ENCODE results near the gene FXYD1. TPM values are rescaled to one million over a fixed set of nuclear protein-coding genes. Genes with fewer than 3 reads are reported as not detected.

FXYD1 gene
- polyA plus RNA-seq, 4 donors: 15.4 to 32.1 (median 24.9) TPM

DNA sequence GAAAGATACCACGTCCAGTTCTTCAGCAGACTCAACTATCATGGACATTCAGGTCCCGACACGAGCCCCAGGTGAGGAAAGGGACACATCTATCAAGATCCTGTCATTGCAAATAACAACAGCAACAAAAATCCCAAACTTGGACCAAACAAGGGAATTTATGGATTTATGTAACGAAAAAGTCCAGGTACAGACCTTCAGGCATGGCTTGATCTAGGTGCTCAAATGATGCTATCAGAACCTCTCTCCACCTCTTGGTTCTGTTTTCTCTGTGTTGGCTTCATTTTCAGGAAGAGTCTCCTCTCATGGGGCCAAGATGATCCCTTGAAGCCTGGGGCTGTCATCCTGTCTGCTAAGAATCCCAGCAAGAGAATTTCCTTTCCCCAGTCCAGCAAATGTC, 18.8 kb downstream of the FXYD1 start:
- no peak for DNase-seq (ENCODE audit: low read depth in 4 of 4, low spot score in 2 of 4)

DNA sequence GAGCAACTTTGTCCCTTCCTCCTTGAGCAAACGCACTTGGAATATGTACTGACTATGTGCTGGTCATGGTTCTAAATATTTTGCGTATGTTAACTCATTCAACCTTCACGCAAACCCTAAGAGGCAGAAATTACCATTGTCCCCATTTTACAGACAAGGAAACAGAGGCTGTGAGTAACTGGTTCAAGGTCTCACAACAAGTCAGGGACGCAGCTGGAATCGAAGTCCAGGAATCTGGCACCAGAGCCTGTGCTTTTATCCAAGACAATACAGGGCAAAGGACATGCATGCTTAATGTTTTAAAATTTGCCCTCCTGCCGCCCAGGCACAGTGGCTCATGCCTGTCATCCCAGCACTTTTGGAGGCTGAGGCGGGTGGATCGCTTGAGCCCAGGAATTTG, 21.0 kb downstream of the FXYD1 start:
- DNase-seq (ENCODE audit: low read depth in 4 of 4, low spot score in 2 of 4): no peak

DNA sequence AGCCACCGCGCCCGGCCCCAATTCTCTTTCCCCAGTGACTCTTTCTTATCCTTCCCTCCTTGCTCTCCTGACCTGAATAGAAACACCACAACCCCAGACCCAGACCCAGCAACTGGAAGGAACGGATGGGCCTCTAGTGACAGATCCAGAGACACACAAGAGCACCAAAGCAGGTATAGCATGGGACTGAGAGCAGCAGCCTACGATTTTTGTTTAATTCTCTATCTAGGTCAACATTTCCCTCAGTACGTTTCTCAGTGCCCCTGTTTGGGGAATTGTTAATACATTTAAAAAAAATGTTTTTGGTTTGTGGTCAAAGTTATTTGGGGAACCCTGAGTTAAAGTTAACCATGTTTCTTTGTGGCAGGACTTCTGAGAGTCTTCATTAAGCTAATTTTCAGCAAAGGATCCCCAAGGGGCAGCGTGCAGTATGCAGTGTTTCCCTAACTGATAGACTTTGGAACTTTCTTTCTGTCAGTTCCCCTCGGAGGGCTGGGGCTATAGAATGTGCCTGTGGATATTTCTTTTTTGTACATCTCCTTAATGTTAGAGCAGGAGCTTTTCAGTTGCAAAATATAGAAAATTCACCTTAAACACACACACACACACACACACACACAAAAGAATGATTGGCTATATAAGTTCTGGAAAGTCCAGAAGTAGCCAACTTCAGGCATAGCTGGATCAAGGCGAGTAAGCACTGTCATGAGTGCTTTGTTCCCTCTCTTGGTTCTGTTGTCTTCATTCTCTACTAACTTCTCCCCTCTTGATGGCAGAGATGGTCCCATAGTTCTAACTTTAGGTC, 22.2 kb downstream of the FXYD1 start:
- DNase-seq (ENCODE audit: low read depth in 4 of 4, low spot score in 2 of 4): no peak

DNA sequence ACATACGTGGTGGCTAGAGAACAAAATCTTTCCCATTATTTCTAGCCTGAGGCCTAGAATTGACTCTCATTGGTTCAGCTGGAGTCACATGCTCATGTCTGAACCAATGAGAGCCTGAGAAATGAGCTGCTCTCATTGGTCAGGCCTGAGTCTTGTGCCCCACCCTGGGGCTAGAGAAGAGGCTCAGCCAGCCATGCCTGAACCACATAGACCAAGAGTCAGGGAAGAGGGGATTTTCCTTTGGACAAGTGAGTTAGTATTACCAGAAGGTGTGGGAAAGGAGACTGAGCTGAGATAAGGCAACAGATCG, 22.8 kb downstream of the FXYD1 start:
- no peak for DNase-seq (ENCODE audit: low read depth in 4 of 4, low spot score in 2 of 4)

DNA sequence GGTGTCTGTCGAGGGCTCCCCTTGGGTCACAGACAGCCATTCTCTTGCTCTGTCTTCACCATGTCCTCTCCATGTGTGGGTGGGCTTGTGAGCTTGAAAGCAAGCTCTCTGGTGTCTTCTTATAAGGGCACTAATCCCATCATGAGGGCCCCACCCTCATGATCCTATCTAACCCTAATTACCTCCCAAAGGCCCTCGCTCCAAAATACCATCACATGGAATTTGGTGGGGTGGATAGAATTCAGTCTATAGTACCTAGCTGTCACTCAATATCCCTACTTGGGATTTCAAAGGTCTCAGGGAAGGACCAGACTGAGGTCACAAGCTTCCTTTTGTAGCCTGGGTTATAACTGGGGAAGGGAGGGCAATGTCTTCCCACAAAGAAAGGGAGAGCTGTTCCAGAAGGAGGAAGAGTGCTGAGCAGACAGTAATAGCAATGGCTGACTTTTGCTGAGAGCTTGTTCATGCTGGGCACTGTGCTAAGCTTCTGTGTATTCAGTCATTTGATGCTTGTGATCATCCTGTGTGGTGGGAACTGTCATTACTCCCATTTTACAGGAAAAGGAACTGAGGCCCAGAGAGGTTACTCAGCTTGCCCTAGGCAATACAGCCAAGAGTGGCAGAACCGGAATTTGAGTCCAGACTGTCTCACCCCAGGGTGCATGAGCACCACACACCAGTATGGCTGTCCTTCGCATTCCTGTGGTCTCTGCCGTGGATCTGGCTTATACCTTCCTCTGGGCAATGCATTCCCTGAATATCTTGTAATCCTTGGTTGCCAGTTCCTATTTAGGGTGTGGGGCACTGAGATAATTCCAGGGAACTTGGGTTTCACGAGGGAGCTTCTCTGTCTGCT, 24.1 kb downstream of the FXYD1 start:
- DNase-seq (ENCODE audit: low read depth in 4 of 4, low spot score in 2 of 4): no peak

DNA sequence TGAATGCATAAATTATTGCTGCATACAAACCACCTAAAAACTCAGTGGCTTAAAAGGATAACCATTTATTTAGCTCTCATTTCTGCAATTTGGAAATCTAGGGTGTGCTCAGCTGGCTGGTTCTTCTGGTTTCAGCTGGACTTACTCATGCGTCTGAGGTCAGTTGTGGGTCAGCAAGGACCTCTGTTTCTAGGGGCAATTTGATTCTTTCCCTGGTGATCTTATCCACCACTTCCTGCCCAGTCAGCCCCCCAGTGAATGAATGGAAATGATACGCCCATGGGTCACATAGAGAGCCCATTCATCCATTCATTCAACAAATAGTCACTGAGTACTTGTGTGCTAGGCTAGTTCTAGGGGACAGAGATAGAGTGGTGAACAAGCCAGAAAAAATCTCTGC, 25.8 kb downstream of the FXYD1 start:
- no peak for DNase-seq (ENCODE audit: low read depth in 4 of 4, low spot score in 2 of 4)

DNA sequence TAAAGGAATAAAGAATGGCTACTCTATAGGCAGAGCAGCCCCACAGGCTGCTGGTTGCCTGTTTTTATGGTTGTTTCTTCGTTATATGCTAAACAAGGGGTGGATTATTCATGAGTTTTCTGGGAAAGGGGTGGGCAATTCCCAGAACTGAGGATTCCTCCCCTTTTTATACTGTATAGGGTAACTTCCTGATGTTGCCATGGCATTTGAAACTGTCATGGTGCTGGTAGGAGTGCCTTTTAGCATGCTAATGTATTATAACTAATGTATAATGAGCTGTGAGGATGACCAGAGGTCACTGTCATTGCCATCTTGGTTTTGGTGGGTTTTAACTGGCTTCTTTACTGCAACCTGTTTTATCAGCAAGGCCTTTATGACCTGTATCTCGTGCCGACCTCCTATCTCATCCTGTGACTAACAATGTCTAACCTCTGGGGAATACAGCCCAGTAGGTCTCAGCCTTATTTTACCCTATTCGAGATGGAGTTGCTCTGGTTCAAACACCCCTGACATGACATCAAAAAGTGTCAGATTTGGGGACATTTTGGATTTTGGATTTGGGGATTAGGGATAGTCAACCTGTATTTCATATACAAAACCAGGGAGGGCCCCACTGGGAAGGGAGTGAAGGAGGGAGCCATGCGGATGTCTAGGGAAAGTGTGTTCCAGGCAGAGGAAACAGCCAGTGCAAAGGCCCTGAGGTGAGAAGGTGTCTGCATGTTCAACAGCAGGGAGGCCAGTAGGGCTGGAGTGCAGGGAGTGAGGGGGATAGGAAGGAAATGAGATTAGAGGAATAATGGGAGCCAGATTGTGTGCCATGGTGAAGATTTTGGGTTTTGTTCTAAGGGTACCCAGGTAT, 26.8 kb downstream of the FXYD1 start:
- DNase-seq (ENCODE audit: low read depth in 4 of 4, low spot score in 2 of 4): no peak

DNA sequence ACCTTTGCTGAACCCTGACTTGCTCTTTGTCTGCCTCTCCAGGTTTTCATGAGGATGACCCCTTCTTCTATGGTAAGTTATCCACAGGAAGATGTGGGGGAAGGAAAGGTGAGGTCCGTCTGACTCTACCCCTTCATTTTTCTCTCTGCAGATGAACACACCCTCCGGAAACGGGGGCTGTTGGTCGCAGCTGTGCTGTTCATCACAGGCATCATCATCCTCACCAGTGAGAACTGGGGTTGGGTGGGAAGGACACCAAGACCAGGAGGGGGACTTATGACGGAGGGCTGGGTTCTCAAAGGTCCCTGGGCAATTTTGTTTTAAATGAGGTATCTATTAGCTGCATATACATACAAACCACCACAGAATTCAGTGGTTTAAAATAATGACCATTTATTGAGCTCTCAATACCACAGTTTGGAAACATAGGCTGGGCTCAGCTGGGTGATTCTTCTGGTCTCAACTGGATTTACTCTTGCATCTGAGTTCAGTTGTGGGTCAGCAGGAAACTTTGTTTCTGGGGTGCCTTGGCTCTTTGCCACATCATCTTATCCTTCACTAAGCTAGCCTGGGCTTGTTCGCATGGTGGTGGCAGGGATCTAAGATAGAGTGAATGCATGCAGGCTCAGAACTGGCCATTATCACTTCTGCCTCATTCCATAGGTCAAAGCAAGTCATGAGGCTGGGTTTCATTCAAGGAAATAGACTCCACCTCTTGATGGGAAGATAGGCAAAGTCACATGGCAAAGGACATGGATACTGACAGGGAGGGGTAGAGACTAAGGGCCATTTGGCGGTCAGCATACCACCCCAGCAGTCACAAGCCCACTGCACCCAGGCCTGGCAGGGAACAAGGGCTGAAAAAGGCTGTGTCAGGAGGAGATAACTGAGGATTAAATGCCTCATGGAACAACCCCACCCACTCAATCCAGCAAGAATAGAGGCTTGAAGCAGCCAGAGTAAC, 27.8 kb downstream of the FXYD1 start:
- DNase-seq (ENCODE audit: low read depth in 4 of 4, low spot score in 2 of 4): no peak

DNA sequence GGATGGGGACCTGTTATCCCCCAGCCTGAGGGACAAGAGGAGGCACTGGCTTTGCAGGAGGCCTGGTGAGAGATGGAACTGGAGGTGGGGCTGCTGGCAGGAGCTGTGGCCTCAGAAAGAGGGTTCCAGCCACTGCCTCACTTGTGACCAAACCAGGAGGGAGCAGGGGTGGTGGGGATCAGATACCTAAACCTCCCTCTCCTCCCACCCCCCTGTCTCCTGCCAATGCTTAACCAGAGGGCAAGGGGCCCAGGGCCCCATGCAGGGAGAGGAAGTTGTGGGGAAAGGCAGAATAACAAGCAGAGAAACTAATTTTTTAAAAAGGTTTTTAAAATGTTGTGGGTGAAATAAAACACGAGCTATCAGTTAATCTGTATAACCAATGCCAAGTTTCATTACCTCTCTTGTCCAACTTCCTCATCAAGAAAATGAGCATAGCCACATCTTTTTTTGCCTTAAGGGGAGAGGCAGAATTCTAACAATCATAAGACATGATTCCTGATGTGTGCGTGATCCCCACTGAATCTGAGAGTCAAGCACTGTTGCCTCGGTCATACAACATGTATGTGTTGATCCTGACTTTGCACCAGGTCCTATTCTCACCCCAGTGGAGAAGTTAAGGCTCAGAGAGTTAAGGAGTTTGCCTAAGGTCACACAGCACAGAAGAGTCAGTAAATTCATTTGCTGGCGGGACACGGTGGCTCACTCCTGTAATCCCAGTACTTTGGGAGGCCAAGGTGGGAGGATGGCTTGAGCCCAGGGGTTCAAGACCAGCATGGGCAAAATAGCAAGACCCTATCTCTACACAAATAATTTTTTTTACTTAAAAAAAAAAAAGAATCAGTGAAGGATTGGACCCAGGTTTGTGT, 28.9 kb downstream of the FXYD1 start:
- DNase-seq (ENCODE audit: low read depth in 4 of 4, low spot score in 2 of 4): no peak

DNA sequence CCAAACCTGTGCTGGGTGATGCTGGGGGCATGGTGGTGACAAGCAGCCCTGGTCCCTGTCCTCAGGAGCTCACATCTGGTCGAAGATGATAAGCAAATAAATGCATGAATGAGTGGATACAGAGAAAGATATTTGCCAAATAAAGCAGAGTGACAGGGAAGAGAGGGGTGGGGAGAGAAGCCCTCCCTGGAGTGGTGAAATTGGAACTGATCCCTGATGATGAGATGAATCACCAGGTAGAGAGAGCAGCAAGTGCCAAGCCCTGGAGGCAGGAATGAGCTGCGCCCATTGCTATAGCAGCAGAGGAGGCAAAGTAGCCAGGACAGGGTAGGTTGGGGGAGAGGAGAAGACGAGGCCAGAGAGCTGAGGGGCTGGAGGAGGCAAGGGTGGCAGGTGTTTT, 29.6 kb downstream of the FXYD1 start:
- no peak for DNase-seq (ENCODE audit: low read depth in 4 of 4, low spot score in 2 of 4)

DNA sequence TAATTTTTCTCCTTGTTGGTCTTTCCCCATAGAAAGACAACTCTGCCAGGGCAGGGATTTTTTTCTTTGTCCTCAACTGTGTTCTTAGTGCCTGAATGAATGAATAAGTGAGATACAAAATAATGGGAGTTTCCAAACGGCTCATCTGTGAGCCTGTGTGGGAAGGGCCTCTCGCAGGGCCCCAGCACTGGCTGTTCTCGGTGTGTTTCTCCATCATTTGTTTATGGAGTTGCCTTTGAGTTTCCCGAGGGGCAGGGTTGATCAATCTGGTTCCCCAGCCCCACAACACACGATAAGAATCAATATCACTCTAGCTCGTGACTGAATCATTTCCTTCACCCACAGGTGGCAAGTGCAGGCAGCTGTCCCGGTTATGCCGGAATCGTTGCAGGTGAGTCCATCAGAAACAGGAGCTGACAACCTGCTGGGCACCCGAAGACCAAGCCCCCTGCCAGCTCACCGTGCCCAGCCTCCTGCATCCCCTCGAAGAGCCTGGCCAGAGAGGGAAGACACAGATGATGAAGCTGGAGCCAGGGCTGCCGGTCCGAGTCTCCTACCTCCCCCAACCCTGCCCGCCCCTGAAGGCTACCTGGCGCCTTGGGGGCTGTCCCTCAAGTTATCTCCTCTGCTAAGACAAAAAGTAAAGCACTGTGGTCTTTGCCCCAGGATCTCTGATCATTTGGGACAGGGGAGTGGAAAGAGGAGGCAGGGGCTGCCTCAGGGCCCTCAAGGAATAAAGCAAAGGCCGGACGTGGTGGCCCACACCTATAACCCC, 30.8 kb downstream of the FXYD1 start:
- DNase-seq (ENCODE audit: low read depth in 4 of 4, low spot score in 2 of 4): no peak

DNA sequence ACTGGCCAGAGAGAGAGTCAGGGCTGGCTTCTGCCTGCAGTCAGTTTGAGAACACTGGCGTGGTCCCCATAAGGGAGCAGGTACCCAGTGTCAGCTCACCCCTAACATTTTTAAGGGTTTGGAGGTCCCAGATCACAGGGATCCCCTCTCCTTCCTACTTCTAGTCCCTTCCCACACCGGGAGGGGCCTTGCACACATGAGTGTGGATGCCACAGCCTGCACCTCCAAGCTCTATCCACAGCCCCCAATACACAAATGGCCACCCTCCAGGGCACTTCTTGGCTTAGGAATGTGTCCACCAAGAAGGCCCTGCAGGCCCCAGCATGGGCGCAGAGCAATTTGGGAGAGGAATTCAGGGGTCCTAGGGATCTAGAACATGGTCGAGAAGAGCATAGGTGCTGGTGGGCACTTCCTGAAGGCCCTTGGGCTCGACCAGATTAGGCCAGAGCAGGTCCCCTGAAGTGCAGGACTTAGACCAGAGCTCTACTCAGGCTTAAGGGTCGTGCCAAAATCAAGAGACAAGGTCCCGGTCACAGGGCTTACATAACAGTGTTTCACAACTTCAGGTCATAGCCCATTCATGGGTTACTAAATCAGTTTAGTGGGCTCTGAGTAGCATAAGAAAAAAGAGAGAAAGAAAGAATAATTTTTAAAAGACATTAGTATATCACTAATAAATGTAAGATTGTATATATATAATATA, 31.9 kb downstream of the FXYD1 start:
- DNase-seq (ENCODE audit: low read depth in 4 of 4, low spot score in 2 of 4): no peak

DNA sequence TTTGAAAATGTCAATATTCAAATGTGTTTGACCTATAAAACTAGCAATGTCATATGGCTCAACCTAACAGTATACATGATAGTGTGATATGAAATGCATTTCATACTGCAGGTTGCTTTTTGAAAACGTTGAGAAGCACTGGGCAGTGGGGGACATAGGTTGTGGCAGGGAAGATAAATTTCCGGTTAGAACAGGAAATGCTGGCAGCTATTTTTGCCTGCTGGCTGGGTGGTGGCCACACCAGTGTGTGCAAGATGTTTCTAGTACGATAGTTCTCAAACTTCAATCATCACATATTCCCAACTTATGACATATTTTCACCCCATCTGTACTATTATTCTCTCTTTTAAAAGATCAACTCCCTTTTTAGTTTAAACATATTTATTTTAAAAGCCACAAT, 33.1 kb downstream of the FXYD1 start:
- no peak for DNase-seq (ENCODE audit: low read depth in 4 of 4, low spot score in 2 of 4)

DNA sequence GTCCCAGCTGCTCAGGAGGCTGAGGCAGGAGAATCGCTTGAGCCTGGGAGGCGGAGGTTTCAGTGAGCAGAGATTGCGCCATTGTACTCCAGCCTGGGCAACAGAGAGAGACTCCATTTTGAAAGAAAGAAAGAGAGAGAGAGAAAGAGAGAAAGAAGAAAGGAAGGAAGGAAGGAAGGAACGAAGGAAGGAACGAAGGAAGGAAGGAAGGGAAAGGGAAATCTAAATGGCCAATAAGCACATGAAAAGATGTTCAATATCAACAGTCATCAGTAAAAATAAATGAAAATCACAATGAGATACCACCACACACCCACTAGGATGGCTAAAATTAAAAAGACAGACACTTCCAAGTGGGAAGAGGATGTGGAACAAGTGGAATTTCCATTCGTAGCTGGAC, 35.6 kb downstream of the FXYD1 start:
- DNase-seq (ENCODE audit: low read depth in 4 of 4, low spot score in 2 of 4): no peak

DNA sequence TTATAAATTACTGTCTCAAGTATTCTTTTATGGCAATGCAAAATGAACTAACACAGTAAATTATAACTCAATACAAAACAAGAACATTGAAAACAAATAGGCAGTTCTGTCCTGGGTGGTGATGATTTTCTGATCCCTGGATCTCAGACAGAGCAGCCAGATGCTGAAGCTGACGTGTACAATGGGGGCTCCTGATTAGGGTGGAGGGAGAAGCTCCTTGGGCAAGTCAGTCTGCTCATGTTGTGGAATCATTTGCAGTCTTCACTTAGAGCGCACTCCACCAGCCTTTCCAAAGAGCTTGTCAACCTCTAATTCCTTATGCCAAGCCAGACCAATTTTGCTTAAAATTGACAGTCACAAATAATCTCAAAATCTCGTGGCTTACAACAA, 37.6 kb downstream of the FXYD1 start:
- DNase-seq (ENCODE audit: low read depth in 4 of 4, low spot score in 2 of 4): no peak

DNA sequence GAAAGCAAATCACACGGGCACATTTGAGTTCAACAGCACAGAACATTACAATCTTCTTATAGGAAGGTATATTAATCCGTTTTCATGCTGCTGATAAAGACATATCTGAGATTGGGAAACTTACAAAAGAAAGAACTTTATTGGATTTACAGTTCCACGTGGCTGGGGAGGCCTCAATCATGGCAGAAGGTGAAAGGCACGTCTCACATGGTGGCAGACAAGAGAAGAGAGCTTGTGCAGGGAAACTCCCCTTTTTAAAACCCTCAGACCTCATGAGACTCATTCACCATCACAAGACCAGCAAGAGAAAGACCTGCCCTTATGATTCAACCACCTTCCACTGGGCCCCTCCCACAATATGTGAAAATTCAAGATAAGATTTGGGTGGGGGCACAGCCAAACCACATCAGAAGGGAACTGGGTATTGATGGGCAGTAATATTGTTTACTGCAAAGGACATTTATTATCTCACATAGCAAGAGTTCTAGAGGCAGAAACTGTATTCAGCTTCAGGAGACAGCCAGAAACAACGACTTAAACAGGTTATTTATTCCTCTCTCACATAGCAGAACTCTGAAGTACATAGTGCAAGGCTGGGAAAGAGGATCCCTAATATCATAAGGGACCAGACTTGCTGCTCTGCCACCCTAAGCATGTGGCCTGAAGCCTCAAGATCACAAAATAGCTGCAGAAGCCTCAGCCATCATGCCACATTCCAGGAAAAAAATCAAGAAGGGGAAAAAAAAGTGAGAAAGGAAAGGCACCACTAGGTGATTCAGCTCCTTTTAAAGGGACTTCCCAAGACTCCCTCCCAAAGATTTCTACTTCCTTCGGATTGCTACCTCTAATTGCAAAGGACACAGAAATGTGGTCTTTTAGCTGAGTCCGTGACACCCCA, 39.0 kb downstream of the FXYD1 start:
- no peak for DNase-seq (ENCODE audit: low read depth in 4 of 4, low spot score in 2 of 4)

DNA sequence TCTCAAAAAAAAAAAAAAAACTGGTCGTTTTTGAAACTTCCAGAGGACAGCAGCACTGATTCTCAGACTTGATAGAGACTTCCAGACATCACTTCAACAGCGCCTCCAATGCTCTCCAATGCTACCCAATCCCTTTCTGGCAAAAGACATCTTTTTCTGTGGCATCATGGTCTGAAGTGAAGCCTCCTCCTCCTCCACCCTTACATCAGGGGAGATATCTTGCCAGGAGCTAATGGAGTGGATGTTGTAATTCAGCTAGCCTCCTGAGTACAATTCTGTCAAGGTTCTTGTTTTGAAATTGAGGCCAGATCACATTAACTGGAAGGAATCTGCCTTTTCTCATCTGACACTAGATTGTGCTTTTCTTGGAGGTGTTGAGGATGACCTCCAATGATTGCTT, 40.1 kb downstream of the FXYD1 start:
- DNase-seq (ENCODE audit: low read depth in 4 of 4, low spot score in 2 of 4): no peak
